Measurements from ENCODE around the gene SSBP3. TPM values are rescaled to one million over a fixed set of nuclear protein-coding genes. Genes with fewer than 3 reads are reported as not detected.

SSBP3 gene
- total RNA-seq, 1 experiment from 2014 or later = 26.5 TPM

DNA sequence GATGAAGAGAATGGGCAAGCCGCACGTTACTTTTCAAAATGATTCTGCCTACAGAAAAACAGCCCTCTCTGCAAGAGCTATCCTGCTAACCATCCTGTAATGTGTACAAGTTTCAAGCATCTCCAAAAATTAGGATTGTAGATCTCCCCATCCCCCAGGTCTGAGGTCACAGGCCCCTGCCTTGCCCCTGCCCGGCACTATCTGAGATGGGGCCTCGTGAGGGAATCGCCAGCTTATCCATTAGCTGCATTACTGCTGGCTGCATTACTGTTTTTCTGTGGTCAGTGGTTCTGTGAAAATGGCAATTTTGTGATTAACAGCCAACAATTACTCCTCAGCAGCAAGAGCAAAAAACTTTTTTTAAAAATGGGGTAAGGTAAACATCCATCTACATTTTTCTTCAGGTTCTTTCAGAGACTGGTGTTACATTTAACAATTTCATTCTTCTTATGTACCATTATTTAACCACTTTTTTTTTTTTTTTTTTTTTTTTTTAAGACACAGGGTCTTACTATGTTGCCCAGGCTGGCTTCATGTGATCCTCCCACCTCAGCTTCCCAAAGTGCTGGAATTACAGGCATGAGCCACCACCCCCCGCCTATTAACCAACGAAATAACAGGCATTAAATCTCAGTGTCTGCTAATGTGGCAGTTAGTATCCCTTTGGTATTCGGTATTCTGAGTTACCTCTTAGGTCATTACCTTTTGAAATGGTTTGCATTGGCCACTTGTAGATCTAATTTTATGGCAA is 122.4 kb downstream of the SSBP3 start:
- intact Hi-C loops (cut with micrococcal nuclease; ENCODE audit: unreplicated experiment) = no loop called here
- no peaks in the 10 kb centered on the region for H3K27me3 ChIP-seq (ENCODE audit: insufficient read depth, low read depth)
- H3K9me2 ChIP-seq (ENCODE audit: insufficient read depth) = no peaks in the 10 kb centered on the region
- H3K4me3 ChIP-seq = no peak overlapping the region
- no peaks in the 10 kb centered on the region for H3K36me3 ChIP-seq (ENCODE audit: low read depth)
- BruUV-seq (replicated peaks) = no TSS peak
- H3K27ac ChIP-seq = no peak overlapping the region
- no peak for TF ChIP-seq EZH2 (IDR thresholded peaks at IDR 0.05; ENCODE audit: low read depth)
- TF ChIP-seq, protein P1, sequence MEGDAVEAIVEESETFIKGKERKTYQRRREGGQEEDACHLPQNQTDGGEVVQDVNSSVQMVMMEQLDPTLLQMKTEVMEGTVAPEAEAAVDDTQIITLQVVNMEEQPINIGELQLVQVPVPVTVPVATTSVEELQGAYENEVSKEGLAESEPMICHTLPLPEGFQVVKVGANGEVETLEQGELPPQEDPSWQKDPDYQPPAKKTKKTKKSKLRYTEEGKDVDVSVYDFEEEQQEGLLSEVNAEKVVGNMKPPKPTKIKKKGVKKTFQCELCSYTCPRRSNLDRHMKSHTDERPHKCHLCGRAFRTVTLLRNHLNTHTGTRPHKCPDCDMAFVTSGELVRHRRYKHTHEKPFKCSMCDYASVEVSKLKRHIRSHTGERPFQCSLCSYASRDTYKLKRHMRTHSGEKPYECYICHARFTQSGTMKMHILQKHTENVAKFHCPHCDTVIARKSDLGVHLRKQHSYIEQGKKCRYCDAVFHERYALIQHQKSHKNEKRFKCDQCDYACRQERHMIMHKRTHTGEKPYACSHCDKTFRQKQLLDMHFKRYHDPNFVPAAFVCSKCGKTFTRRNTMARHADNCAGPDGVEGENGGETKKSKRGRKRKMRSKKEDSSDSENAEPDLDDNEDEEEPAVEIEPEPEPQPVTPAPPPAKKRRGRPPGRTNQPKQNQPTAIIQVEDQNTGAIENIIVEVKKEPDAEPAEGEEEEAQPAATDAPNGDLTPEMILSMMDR (conservative IDR thresholded peaks at IDR 0.05) = no peak
- ChIA-PET POLR2A (ENCODE audit: unreplicated experiment) (no interaction called here), CTCF (interaction anchor here (0.6 kb wide), 1 partner anchor 834 kb away, joined by 3 read pairs; no protein-coding TSS in a partner anchor)
- no peak for DNase-seq
- peaks cover 4% of the 10 kb centered on the region; the same call in 1 of the 2 replicates for H3F3A ChIP-seq (ENCODE audit: insufficient read depth, low read depth)
- H2AFZ ChIP-seq = no peak overlapping the region
- H3K79me2 ChIP-seq (ENCODE audit: low read depth) = no peaks in the 10 kb centered on the region
- no peaks in the 10 kb centered on the region for H3K4me1 ChIP-seq (replicated peaks; ENCODE audit: insufficient read depth)
- no peaks in the 10 kb centered on the region for H3K9me3 ChIP-seq (ENCODE audit: insufficient read depth, low read depth)
- no peaks in the 10 kb centered on the region for H4K20me1 ChIP-seq (ENCODE audit: insufficient read depth)
- H3K4me2 ChIP-seq = no peak overlapping the region

DNA sequence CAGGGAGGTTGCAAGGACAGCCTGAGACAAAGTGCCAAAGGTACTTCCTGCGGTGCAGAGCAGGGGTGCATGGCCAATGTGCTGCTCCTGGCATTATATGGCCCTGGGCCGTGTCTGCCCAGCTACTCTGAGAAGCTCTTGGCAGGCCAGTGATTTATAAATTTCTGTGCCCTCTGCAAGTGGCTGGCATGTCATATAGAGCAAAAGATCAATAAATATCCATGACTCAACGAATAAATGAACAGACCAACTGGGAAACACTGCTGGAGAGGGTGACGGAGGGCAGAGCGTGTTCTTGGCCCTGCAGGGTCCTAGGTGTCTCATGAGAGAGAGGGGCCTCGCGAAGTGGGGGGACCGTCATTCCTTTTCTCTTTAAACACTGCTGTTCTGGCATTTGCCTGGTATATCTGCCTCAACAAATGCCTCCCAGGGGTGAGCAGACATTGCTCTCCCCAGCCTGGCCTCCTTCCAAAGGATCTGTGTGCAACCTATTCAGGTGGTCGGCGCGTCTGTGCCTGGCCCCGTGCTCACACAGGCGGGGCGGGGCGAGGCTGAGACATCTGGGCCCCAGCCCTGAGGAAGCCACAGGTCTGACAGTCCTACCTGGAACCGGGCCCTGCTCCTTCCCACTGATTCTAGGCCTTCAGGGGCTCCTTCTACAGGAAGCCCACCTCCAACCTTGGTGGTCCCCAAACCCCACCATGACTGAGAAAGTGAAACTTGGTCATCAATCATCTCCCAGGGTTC is 123.9 kb downstream of the SSBP3 start:
- ChIA-PET CTCF (no interaction called here), POLR2A (ENCODE audit: unreplicated experiment) (no interaction called here)
- no TSS peak for BruUV-seq (replicated peaks)
- H4K20me1 ChIP-seq (ENCODE audit: insufficient read depth) = no peaks in the 10 kb centered on the region
- H3F3A ChIP-seq (ENCODE audit: insufficient read depth, low read depth) = peaks cover 4% of the 10 kb centered on the region; the same call in 1 of the 2 replicates
- no peak overlapping the region for H3K4me2 ChIP-seq
- no peak for DNase-seq
- no peak overlapping the region for H2AFZ ChIP-seq
- TF ChIP-seq, protein P1 (conservative IDR thresholded peaks at IDR 0.05) = no peak
- no peak for TF ChIP-seq EZH2 (IDR thresholded peaks at IDR 0.05; ENCODE audit: low read depth)
- no peaks in the 10 kb centered on the region for H3K4me1 ChIP-seq (replicated peaks; ENCODE audit: insufficient read depth)
- H3K9me3 ChIP-seq (ENCODE audit: insufficient read depth, low read depth) = no peaks in the 10 kb centered on the region
- intact Hi-C loops (cut with micrococcal nuclease; ENCODE audit: unreplicated experiment) = no loop called here
- no peak overlapping the region for H3K27ac ChIP-seq
- H3K36me3 ChIP-seq (ENCODE audit: low read depth) = no peaks in the 10 kb centered on the region
- no peaks in the 10 kb centered on the region for H3K27me3 ChIP-seq (ENCODE audit: insufficient read depth, low read depth)
- no peaks in the 10 kb centered on the region for H3K9me2 ChIP-seq (ENCODE audit: insufficient read depth)
- no peak overlapping the region for H3K4me3 ChIP-seq
- no peaks in the 10 kb centered on the region for H3K79me2 ChIP-seq (ENCODE audit: low read depth)

DNA sequence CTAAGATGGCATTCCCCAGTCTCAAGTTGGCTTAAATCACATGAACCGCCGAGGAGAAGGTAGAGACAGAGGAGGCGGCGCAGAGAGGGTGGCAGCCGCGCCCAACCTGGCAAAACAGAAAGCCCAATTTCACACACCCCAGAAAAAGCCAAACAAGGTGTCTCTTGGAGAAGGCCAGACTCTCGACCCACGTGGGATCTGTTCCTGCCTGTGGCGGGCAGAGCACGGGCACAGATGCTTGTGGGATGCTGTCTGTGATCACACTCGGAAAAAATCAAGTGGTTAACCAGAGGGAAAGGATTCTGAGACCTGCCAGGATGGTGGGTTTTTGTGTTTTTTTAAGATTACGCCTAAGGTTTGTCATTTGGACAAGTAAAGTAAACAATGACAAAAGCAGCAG is 125.5 kb downstream of the SSBP3 start:
- Histone ChIP-seq H3F3A (ENCODE audit: insufficient read depth, low read depth) (peaks cover 4% of the 10 kb centered on the region; the same call in 1 of the 2 replicates), H3K9me2 (ENCODE audit: insufficient read depth) (no peaks in the 10 kb centered on the region), H4K20me1 (ENCODE audit: insufficient read depth) (no peaks in the 10 kb centered on the region), H3K4me1 (replicated peaks; ENCODE audit: insufficient read depth) (no peaks in the 10 kb centered on the region), H3K27ac (no peak overlapping the region), H3K27me3 (ENCODE audit: insufficient read depth, low read depth) (no peaks in the 10 kb centered on the region), H3K9me3 (ENCODE audit: insufficient read depth, low read depth) (no peaks in the 10 kb centered on the region), H3K36me3 (ENCODE audit: low read depth) (no peaks in the 10 kb centered on the region), H3K79me2 (ENCODE audit: low read depth) (no peaks in the 10 kb centered on the region), H2AFZ (no peak overlapping the region), H3K4me3 (no peak overlapping the region), H3K4me2 (no peak overlapping the region)
- no peak for DNase-seq
- POLR2A ChIA-PET (ENCODE audit: unreplicated experiment) = no interaction called here
- CTCF ChIA-PET = interaction anchor here (0.7 kb wide), 1 partner anchor 34 kb away, joined by 3 read pairs; no protein-coding TSS in a partner anchor
- intact Hi-C loops (cut with micrococcal nuclease; ENCODE audit: unreplicated experiment) = no loop called here
- TF ChIP-seq, protein P1 (conservative IDR thresholded peaks at IDR 0.05) = no peak
- TF ChIP-seq EZH2 (IDR thresholded peaks at IDR 0.05; ENCODE audit: low read depth) = no peak
- no TSS peak for BruUV-seq (replicated peaks)
